Neuronal stem cell (in vitro differentiated cells): ENCODE data around the gene ODF2.

Source experiments
- DNase-seq: peaks from one replicate; pipeline ENCODE4 v3.0.0-alpha.2; 2013; ENCODE audit warnings: low spot score
- H2AFZ ChIP-seq: one replicate; pipeline ENCODE4 v1.6.1; 2013; ENCODE audit warnings: mild to moderate bottlenecking, low read length, inconsistent platforms
- H2AK5ac ChIP-seq: 2 replicates; pipeline ENCODE4 v1.6.1; 2013; ENCODE audit warnings: low read depth, mild to moderate bottlenecking, inconsistent platforms, low read length, moderate library complexity, mixed read lengths
- H2BK120ac ChIP-seq: 2 replicates; pipeline ENCODE4 v1.6.1; 2013; ENCODE audit warnings: low read depth, mild to moderate bottlenecking, inconsistent platforms, low read length, moderate library complexity, mixed read lengths
- H2BK12ac ChIP-seq: one replicate; pipeline ENCODE4 v1.6.1; 2013; ENCODE audit warnings: low read length, inconsistent platforms
- H2BK15ac ChIP-seq: 2 replicates; pipeline ENCODE4 v1.6.1; 2013; ENCODE audit warnings: mild to moderate bottlenecking, low read length, inconsistent platforms, mixed read lengths
- H2BK5ac ChIP-seq: one replicate; pipeline ENCODE4 v1.6.1; 2013; ENCODE audit warnings: inconsistent platforms, mild to moderate bottlenecking, low read length, moderate library complexity
- H3K14ac ChIP-seq: one replicate; pipeline ENCODE4 v1.6.1; 2013; ENCODE audit warnings: low read length, inconsistent platforms
- H3K18ac ChIP-seq: 2 replicates; pipeline ENCODE4 v1.6.1; 2013; ENCODE audit warnings: low read length, inconsistent platforms
- H3K23ac ChIP-seq: 2 replicates; pipeline ENCODE4 v1.6.1; 2013; ENCODE audit warnings: low read depth, mild to moderate bottlenecking, mixed read lengths, low read length, inconsistent platforms; ENCODE audit not compliant: poor library complexity
- H3K27ac ChIP-seq: replicated peaks from 3 replicates; pipeline ENCODE4 v1.5.1; 2013; ENCODE audit warnings: low read length, inconsistent platforms
- H3K27me3 ChIP-seq, 3 experiments: 2 replicates each; pipeline ENCODE4 v1.6.1; 2013; ENCODE audit warnings: low read length in 3 of 3, mild to moderate bottlenecking in 2 of 3, inconsistent platforms in 1 of 3, low read depth in 1 of 3, mixed read lengths in 1 of 3, moderate library complexity in 1 of 3; ENCODE audit not compliant: control insufficient read depth in 3 of 3, insufficient read depth in 3 of 3
- H3K36me3 ChIP-seq, 2 donors: replicated peaks in 1 of 2; 2 replicates each; pipeline ENCODE4 v1.6.1; 2013; ENCODE audit warnings: low read length in 2 of 2; ENCODE audit not compliant: control insufficient read depth in 2 of 2, insufficient read depth in 2 of 2
- H3K4ac ChIP-seq: 2 replicates; pipeline ENCODE4 v1.6.1; 2013; ENCODE audit warnings: inconsistent platforms, mild to moderate bottlenecking, low read length, moderate library complexity
- H3K4me1 ChIP-seq, 2 donors: 1 replicate in 1 of 2; 2 replicates in 1 of 2; pipeline ENCODE4 v1.6.1; 2013; ENCODE audit warnings: low read length in 2 of 2, low read depth in 1 of 2; ENCODE audit not compliant: control insufficient read depth in 2 of 2, insufficient read depth in 1 of 2
- H3K4me2 ChIP-seq: one replicate; pipeline ENCODE4 v1.6.1; 2013; ENCODE audit warnings: mild to moderate bottlenecking, low read length, inconsistent platforms; ENCODE audit not compliant: insufficient read depth, poor library complexity, severe bottlenecking
- H3K4me3 ChIP-seq, 2 donors: 2 replicates each; pipeline ENCODE4 v1.5.1; 2013; ENCODE audit warnings: low read length in 2 of 2, mild to moderate bottlenecking in 2 of 2, inconsistent platforms in 1 of 2, moderate library complexity in 1 of 2
- H3K79me1 ChIP-seq: one replicate; pipeline ENCODE4 v1.6.1; 2013; ENCODE audit warnings: low read depth, mild to moderate bottlenecking, inconsistent platforms, low read length, moderate library complexity
- H3K9ac ChIP-seq: one replicate; pipeline ENCODE4 v1.6.1; 2013; ENCODE audit warnings: mild to moderate bottlenecking, low read depth, low read length, inconsistent platforms; ENCODE audit not compliant: poor library complexity
- H3K9me3 ChIP-seq, 2 donors: replicated peaks in 1 of 2; 2 replicates each; pipeline versions ENCODE3 to v1.6.1; 2013; ENCODE audit warnings: low read length in 2 of 2, mild to moderate bottlenecking in 2 of 2, inconsistent platforms in 1 of 2, low read depth in 1 of 2, mixed read lengths in 1 of 2, moderate library complexity in 1 of 2; ENCODE audit not compliant: control insufficient read depth in 2 of 2, insufficient read depth in 1 of 2
- H4K8ac ChIP-seq: one replicate; pipeline ENCODE4 v1.6.1; 2013; ENCODE audit warnings: low read depth, mild to moderate bottlenecking, inconsistent platforms, low read length, moderate library complexity
- H4K91ac ChIP-seq: one replicate; pipeline ENCODE4 v1.6.1; 2013; ENCODE audit warnings: low read length, low read depth, mild to moderate bottlenecking, inconsistent platforms; ENCODE audit not compliant: poor library complexity
- WGBS, 2 donors: extraction: QIAGEN DNeasy Blood & Tissue Kit; methylation state at CpG; one replicate each; pipeline ENCODE4 v1.1.7; 2013; ENCODE audit warnings: missing lambda C conversion rate in 2 of 2, mixed read lengths in 1 of 2; ENCODE audit not compliant: insufficient read length in 2 of 2, insufficient replicate concordance in 1 of 2; ENCODE audit errors: extremely low coverage in 2 of 2; 5-methylcytosine and 5-hydroxymethylcytosine counted together

Gene ODF2

DNA sequence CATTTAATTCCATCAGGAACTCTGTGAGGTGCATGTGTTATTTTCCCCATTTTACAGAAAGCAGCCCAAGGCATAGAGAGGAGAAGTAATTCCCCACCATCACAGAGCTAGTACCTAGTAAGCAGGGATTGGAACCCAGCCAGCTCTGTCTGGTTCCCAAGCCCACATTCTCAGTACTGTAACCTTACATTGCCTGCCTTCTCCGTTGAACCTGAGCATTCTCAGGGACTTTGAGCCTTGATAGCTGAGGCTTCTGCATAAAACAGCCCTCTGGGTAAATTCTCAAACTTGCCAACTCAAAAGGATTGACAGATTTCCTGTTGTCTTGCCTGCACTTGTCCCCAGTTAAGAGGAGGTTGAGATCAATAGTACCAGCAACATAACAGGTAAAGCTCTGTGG, 39.5 kb downstream of the ODF2 start:
- no peak overlapping the region for H2AFZ ChIP-seq
- no peak overlapping the region for H2BK5ac ChIP-seq
- H3K4me2 ChIP-seq = no peak overlapping the region
- H3K18ac ChIP-seq = no peak overlapping the region
- no peak overlapping the region for H2BK120ac ChIP-seq
- no peak overlapping the region for H2BK15ac ChIP-seq
- no peak overlapping the region for H3K14ac ChIP-seq
- no peak overlapping the region for H4K91ac ChIP-seq
- no peak overlapping the region for H3K9ac ChIP-seq
- no peak overlapping the region for H3K4me3 ChIP-seq
- no peak overlapping the region for H2AK5ac ChIP-seq
- H2BK12ac ChIP-seq = no peak overlapping the region
- DNase-seq = no peak
- no peaks in the 10 kb centered on the region for H3K4me1 ChIP-seq
- H3K79me1 ChIP-seq = no peaks in the 10 kb centered on the region
- H4K8ac ChIP-seq = no peak overlapping the region
- H3K27me3 ChIP-seq = no peaks in the 10 kb centered on the region
- no peaks in the 10 kb centered on the region for H3K9me3 ChIP-seq
- H3K27ac ChIP-seq = no peak overlapping the region
- peaks cover 42 to 95% of the 10 kb centered on the region in 2 donors for H3K36me3 ChIP-seq
- H3K23ac ChIP-seq = no peak overlapping the region
- H3K4ac ChIP-seq = no peak overlapping the region
- WGBS, 2 donors = no CpG with 5 or more reads among the region's 1 CpG

DNA sequence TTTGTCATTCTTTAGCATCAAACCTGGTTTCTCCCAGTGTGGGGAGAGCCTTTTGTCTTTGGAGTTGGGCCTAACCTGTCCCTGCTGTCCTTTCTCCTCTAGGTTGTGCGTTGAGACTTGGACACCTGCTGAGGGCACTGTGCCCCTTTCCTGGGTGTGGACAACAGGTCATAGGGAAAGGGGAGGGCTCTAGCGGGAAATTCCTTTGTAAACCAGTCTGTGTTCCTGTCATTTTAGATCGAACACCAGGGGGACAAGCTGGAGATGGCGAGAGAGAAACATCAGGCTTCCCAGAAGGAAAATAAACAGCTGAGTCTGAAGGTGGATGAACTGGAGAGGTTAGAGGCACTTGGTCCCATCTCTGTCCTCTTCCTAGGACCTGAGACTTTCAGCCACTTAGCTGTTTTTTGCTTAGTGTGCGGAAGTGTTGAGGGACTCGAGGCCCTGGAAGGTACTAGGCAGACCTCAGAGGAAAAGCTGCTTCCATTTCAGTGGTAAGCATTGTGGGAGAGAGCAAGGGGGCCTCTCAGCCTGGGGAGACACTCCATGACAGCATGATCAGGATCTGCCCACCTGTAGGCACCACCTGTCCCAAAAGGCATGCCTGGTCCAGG, 40.1 kb downstream of the ODF2 start:
- Histone ChIP-seq H2BK5ac (no peak overlapping the region), H3K9me3 (no peaks in the 10 kb centered on the region), H4K8ac (no peak overlapping the region), H2BK120ac (no peak overlapping the region), H3K79me1 (no peaks in the 10 kb centered on the region), H3K27ac (no peak overlapping the region), H3K18ac (no peak overlapping the region), H2BK15ac (no peak overlapping the region), H3K4ac (no peak overlapping the region), H2AK5ac (no peak overlapping the region), H2AFZ (no peak overlapping the region), H3K4me2 (no peak overlapping the region), H3K36me3 (peaks cover 42 to 95% of the 10 kb centered on the region in 2 donors), H2BK12ac (no peak overlapping the region), H3K27me3 (no peaks in the 10 kb centered on the region), H3K23ac (no peak overlapping the region), H3K14ac (no peak overlapping the region), H3K4me3 (no peak overlapping the region), H3K4me1 (no peaks in the 10 kb centered on the region), H3K9ac (no peak overlapping the region), H4K91ac (no peak overlapping the region)
- no CpG with 5 or more reads among the region's 6 CpGs for WGBS, 2 donors
- DNase-seq = no peak

DNA sequence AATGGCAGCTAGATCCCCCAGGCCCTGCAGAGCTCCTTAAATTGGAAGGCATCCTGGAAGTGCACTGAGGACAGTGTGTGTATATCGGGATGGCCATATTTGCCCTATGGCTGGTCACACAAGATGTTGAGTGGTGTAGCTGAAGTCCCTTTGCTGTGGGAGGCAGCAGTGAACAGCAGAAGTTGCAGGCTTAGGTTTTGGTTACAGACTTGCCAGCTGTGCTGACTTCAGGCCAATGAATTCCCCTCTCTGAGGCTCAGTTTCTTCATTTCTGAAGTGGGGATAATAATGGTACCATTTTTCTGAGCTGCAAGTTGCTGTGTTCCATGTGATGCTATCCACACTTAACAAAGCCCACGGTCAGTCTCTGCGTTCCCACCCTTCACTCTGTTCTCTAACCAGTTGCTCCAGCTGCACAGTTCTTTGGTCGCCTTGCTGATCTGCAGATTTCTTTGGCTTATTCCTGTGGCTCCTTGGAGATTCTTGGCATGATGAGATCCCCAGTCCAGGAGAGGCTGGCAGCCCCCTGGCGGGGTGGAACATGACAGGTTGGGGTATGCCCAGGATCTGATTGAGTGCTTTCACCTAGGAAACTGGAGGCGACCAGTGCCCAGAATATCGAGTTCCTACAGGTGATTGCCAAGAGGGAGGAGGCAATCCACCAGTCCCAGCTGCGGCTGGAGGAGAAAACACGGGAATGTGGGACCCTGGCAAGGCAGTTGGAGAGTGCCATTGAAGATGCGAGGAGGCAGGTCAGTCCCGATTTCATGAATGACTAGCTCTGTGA, 42.2 kb downstream of the ODF2 start:
- Histone ChIP-seq H3K4me3 (no peak overlapping the region), H2BK120ac (no peak overlapping the region), H3K4me2 (no peak overlapping the region), H4K8ac (no peak overlapping the region), H3K9ac (no peak overlapping the region), H3K36me3 (peaks cover 40 to 94% of the 10 kb centered on the region in 2 donors), H3K4ac (no peak overlapping the region), H2BK15ac (no peak overlapping the region), H3K27me3 (no peaks in the 10 kb centered on the region), H4K91ac (no peak overlapping the region), H2AFZ (no peak overlapping the region), H3K23ac (no peak overlapping the region), H2AK5ac (no peak overlapping the region), H3K4me1 (no peaks in the 10 kb centered on the region), H3K79me1 (no peaks in the 10 kb centered on the region), H2BK5ac (no peak overlapping the region), H3K9me3 (no peaks in the 10 kb centered on the region), H2BK12ac (no peak overlapping the region), H3K27ac (no peak overlapping the region), H3K18ac (no peak overlapping the region), H3K14ac (no peak overlapping the region)
- no CpG with 5 or more reads among the region's 11 CpGs for WGBS, 2 donors
- no peak for DNase-seq

DNA sequence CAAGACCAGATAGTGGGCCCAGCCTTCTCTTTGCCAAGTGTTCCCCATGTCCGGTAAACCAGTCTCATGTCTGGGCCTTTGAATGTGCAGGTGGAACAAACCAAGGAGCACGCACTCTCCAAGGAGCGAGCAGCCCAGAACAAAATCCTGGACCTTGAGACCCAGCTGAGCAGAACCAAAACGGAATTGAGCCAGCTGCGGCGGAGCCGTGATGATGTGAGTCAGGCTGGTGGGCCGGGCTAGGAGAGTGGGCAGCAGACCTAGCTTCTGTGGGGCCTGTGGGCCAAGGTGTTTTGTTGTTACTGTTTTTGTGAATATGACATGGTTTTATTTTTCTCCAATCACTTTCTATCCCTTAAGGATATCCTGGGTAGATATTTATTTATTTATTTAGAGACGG, 43.1 kb downstream of the ODF2 start:
- Histone ChIP-seq H2BK12ac (no peak overlapping the region), H3K79me1 (no peaks in the 10 kb centered on the region), H4K91ac (no peak overlapping the region), H3K27ac (no peak overlapping the region), H3K18ac (no peak overlapping the region), H3K9me3 (no peaks in the 10 kb centered on the region), H2BK5ac (no peak overlapping the region), H4K8ac (no peak overlapping the region), H3K4me1 (peaks cover 0 to 2% of the 10 kb centered on the region in 2 donors), H3K14ac (no peak overlapping the region), H2BK15ac (no peak overlapping the region), H3K4ac (no peak overlapping the region), H3K4me3 (no peak overlapping the region), H3K4me2 (no peak overlapping the region), H3K27me3 (no peaks in the 10 kb centered on the region), H3K23ac (no peak overlapping the region), H3K36me3 (peaks cover 38 to 88% of the 10 kb centered on the region in 2 donors), H3K9ac (no peak overlapping the region), H2BK120ac (no peak overlapping the region), H2AK5ac (no peak overlapping the region), H2AFZ (no peak overlapping the region)
- DNase-seq = no peak
- WGBS, 2 donors = no CpG with 5 or more reads among the region's 9 CpGs
